ELF-1 (cell line): Measurements from ENCODE around the gene MLLT6.
A peak's percentile ranks its signal among the peaks of the same experiment; 100 is the strongest.

ENCODE experiments used
- DNase-seq: peaks from one replicate; pipeline ENCODE4 v3.0.0-alpha.2; 2016; ENCODE audit warnings: low read depth, low spot score

Gene MLLT6

GRCh38 chr17:38704606-38705522 is at the start of gene MLLT6:
Gene MLLT6 (plus strand): TSS chr17:38705273. CDS start chr17:38705633, 360 bp downstream.
- DNase-seq = peak; percentile 74

GRCh38 chr17:38656959-38657823 is 47.9 kb upstream of the MLLT6 start:
- no peak for DNase-seq

GRCh38 chr17:38657824-38658740 is 47.0 kb upstream of the MLLT6 start:
- DNase-seq = no peak

GRCh38 chr17:38658741-38659345 is 46.2 kb upstream of the MLLT6 start:
- DNase-seq = no peak

DNA sequence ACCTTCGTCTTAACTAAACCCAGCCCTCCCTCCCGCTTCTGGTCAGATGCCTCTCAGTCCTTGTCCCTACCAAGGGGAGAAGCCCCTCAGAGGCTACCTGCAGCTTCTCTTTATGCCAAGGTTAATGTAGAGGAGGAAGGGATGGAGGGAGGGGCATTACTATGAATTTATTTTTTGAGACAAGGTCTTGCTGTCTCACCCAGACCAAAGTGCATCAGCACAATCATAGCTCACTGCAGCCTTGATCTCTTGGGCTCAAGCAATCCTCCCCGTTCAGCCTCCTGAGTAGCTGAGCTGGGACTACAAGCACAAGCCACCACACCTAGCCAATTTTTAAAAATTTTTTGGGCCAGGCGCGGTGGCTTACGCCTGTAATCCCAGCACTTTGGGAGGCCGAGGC is 45.7 kb upstream of the MLLT6 start:
- DNase-seq = no peak

- DNase-seq = no peak
Observed at GRCh38 chr17:38660097-38661025, 44.7 kb upstream of the MLLT6 start.

DNA sequence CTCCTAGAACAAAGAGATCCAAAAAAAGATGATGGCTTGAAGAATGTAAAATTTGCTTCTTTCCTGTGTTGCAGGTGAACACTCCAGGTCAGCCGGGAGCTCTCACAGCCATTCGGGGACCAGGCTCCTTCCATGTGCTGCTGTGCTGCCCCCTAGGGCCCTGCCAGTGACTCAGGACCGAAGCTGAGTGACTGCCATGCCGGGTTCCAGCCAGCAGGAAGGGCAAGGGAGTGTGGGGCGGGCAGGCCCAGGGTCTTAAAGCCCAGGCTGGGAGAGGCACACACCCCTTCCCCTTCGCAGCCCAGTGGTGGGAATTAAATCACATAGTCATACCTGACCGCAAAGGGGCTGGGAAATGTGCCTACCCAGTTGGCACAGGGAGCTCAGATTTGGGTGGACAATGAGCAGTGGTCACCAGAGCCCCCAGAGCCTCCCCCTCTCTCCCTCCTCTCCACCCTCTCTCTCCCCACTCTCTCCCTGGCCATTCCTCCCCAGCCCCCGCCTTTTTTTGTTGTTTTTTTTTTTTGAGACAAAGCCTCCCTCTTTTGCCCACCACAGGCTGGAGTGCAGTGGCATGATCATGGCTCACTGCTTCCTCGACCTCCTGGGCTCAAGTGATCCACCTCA is 41.8 kb upstream of the MLLT6 start:
- DNase-seq = peak; percentile 94

GRCh38 chr17:38663964-38664644 is 41.0 kb upstream of the MLLT6 start:
- DNase-seq = no peak

DNA sequence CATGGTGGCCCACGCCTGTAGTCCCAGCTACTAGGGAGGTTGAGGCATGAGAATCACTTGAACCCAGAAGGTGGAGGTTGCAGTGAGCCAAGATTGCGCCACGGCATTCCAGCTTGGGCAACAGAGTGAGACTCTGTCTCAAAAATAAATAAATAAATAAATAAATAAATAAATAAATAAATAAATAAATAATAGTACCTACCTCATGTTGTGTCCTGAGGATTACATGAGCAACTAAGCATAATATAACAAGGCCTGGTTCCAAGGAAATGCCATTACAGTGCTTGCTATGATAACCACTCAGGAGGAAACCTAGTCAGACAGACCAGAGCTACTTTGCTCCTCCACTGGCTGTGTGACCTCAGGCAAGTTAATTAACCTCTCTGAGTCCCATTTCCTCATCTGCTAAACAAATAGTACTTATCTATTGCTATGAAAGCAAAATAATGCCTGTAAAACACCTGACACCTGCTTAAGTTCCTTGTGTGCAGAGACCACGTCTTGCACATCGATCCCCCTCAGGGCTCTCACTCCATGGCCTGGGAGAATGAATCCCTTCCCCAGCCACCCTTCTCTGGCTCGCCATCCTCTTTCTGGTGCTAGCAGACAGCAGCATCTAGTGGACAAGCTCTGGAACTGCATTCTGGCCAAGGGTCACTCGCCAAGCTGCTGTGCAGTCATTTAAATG is 37.8 kb upstream of the MLLT6 start:
- peak; percentile 85 for DNase-seq

DNA sequence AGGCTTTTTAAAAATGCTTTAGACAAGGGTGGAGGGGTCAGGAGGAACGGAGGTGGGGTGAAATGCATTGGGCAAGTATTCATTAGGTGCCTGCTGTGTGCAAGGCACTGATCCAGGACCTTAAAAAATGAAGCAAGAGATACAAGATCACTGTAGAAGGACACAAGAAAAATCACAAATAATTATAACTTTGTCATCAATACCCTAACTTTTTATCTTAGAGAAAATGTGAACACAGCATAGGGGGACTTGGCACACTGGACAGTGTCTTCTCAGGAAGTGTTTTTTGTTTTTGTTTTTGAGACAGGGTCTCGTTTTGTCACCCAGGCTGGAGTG is 37.3 kb upstream of the MLLT6 start:
- no peak for DNase-seq

GRCh38 chr17:38669520-38669919 is 35.6 kb upstream of the MLLT6 start:
- DNase-seq = no peak

DNA sequence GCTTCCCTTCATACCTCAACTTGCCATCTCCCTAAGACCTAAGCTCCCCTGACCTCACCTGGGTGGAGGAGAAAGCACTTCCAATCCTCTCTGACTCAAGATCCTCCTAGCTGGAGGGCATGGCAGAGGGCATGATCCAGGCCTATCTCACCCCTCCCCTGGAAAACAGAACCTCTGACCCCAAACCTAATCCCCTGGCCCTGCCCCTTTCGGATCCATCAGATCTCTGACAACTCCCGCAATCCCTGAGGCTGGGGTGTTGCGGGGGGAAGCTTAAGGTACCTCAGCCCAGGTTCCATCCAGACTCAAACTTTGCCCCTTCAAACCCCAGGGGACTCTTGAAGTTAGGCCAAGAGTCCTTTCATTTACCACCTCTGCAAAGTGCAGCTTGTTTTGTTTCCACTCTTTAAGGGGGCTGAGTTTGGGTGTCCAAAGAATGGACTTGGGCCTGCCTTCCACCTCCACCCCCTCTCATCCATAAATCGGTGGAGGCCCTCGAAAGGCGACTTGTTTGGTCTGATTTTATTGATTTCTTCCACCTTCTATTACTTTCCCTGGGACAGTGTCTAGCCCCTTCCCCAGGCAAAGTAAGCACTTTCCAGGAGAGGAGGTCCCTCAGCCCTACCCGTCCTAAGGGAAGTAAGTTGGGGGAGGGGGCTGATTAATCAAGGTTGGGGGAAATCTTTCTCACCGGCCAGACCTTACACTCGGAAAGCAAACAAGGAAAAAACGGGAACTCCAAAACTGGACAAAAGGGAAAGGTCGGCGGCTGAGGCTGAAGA is 32.9 kb upstream of the MLLT6 start:
- peak; percentile 65 for DNase-seq

DNA sequence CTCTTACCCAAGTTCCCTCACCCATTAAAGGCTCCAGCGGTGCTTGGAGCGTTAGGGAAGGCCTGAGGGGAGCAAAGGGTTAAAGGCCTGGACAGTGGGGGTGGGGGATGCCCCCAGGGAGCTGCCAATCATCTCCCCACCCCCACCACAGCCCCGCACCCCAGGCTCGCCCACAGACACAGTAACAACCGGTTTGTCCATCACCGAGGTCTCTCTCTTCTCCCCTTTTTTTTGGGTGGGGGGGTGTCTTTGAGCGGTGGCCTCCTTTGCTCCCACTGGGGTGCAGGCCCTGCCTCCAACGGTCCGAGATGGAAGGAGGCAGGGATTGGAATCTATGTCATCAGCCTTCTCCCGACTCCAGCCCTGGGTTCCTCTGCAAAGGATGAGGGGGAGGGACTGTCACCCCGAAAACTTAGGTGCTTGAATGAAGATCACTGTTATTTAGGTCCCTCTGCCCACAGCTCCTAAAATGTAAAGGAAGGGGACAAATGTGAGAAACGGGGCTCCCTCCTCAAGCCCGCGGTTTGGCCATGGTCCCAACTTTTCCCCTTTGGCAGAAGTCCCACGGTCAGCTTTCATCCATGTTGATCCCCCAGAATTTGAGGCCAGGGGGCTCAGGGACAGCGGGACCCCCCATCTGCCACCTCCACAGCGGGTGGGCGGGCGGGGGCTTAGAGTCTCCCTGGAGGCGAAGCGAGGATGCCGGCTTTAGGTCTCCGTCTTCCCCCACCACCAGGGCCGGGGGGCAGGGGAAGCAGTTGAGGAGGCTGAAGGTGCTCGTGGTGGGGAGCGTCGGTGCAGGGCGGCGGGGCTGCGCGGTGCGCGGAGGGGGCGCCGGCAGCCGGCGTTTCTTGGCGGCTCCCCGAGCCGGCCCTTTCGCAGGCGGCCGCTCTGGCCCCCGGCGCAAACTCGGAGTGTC is 32.0 kb upstream of the MLLT6 start:
- DNase-seq = peak; percentile 60

- peak; percentile 54 for DNase-seq
Observed at GRCh38 chr17:38673707-38674013, 31.4 kb upstream of the MLLT6 start.

GRCh38 chr17:38674014-38674748 is 30.9 kb upstream of the MLLT6 start:
- peak; percentile 55 for DNase-seq
